Measurements from ENCODE around the gene DNAAF5.

DNA sequence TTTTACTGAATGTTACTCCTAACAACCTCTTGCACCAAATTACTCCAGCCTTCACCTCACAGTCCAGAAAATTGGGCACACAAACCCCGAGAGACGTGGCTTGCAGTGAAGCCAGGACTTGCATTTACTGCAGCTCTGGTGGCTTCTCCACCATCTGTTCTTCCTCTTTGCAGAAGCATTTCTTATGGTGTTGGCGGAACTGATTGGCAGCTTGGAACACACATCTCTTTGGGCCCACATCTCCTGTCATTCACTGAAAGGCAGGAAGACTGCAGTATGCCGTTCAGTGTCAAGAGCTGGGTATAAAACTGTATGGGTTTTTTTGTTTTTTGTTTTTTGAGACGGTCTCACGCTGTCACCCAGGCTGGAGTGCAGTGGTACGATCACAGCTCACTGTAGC, 38.9 kb downstream of the DNAAF5 start:
- no peak for TF ChIP-seq TAF1 (IDR thresholded peaks at IDR 0.05; ENCODE audit: low read depth)
- TF ChIP-seq REST (IDR thresholded peaks at IDR 0.05; ENCODE audit: low read depth), result no peak
- no peak for TF ChIP-seq MAX (IDR thresholded peaks at IDR 0.05)
- no peak for TF ChIP-seq NFIC (IDR thresholded peaks at IDR 0.05)
- TF ChIP-seq TCF12 (IDR thresholded peaks at IDR 0.05; ENCODE audit: low read depth), result no peak
- no peak for TF ChIP-seq EP300 (IDR thresholded peaks at IDR 0.05; ENCODE audit: borderline replicate concordance)
- no peak for TF ChIP-seq FOXM1 (IDR thresholded peaks at IDR 0.05; ENCODE audit: borderline replicate concordance, low read depth)
- no peak for TF ChIP-seq CEBPB (IDR thresholded peaks at IDR 0.05)
- no peak for TF ChIP-seq EGR1 (IDR thresholded peaks at IDR 0.05)
- no peak for TF ChIP-seq RAD21 (IDR thresholded peaks at IDR 0.05; ENCODE audit: low read depth)
- no peak for TF ChIP-seq YY1 (IDR thresholded peaks at IDR 0.05; ENCODE audit: low read depth)
- no peak for TF ChIP-seq CREB1 (IDR thresholded peaks at IDR 0.05; ENCODE audit: low read depth)
- TF ChIP-seq TEAD4 (IDR thresholded peaks at IDR 0.05), result no peak
- TF ChIP-seq USF1 (IDR thresholded peaks at IDR 0.05), result no peak
